DMS53 treated with DMSO at 0.1 percent for 48 hours (cell line): Measurements from ENCODE around the gene PGM1.

Experiments
- DNase-seq: peaks from one replicate; lab custom pipeline; 2025; ENCODE audit not compliant: unreplicated experiment; lab: John Stamatoyannopoulos, UW

PGM1 gene

DNA sequence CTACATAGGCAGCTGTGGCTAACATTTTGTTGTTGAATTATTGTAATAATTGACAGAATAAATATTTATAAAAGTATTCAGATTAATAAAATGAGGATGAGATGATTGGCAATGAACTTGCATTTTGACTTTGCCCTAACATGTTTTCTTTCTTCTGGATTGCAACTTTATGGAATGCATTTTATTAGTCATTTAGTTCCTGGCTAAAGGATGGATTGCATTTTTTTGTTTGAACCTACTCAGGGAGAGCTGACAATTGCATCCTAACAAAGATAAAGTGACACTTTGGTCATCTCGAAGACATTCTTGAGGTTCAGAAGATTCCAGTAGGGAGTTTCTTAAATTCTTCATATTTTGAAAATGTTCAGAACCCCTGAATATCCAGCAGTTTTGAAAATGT lies 37.5 kb downstream of the PGM1 start:
- no peak for DNase-seq

DNA sequence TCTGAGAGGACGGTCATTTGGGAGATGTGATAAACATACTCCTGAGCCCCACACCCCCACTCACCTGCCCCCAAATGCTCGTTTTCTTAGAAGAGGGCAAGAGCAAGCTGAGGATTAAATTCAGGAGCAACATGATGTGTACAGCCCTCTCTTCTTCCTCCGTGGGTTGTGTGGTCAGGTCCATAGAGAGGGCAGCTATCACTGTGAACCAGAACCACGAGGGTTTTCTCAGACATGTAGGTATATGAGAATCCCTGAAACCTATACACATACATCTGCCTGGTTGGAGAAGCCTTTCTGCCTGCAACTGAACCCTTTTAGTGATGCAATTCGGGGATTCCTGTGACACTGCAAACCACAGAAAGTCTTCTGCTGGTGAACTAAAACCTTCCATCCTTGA lies 38.9 kb downstream of the PGM1 start:
- no peak for DNase-seq

DNA sequence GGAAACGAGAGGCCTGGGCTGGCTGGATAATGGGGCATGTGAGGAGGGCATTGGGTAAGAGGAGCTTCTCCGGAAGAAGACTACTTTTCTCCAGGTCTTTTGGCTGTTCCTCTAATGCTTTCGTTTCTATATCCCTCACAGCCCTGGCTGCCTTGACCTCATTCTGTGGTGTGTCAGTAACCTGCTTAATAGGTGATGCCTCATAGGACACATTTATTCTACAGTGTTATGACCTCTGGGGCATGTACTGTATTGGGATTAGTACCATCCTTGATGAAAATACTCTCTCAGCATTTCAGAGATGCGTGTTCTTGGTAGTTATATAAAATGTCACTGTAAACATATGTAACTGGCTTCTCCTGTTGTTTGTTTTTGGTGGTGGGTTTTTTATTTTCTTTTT lies 40.1 kb downstream of the PGM1 start:
- DNase-seq = no peak

DNA sequence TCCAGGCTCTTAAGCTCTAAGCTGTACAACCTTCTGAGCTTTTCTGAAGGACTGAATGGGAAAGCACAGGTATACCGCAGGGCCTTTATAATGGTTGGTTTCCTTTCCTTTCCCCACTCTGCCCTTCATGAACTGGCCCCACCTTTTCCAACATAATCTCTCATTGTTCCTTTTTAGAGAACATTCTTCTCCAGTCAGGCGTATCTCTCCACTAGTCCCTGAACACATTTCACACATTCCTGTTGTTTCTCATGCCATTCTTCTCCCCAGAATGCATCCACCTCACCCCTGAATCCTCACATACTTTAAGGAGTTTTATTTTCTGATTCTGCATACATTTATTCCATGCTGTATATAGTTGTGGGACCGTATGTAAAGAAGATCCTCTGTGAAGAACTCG lies 41.3 kb downstream of the PGM1 start:
- DNase-seq = no peak

DNA sequence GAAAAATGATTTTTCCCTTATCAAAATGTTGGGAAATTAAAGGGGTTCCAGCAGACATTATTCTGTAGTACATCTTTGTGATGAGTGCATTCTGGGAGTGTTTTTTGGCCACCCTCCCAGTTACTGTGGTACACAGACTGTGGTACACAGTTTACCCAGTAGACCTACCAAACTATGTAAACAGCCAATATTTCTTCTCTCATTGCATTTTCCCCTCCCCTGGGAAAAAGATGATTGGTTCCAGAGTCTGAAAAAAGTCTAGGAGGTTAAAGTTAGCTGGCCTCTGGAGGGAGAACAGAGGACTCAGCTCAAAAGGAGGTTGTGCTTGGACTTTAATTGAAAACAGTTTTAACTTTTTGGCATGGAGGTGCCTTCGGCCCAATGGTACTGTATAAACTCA lies 42.5 kb downstream of the PGM1 start:
- DNase-seq = no peak

DNA sequence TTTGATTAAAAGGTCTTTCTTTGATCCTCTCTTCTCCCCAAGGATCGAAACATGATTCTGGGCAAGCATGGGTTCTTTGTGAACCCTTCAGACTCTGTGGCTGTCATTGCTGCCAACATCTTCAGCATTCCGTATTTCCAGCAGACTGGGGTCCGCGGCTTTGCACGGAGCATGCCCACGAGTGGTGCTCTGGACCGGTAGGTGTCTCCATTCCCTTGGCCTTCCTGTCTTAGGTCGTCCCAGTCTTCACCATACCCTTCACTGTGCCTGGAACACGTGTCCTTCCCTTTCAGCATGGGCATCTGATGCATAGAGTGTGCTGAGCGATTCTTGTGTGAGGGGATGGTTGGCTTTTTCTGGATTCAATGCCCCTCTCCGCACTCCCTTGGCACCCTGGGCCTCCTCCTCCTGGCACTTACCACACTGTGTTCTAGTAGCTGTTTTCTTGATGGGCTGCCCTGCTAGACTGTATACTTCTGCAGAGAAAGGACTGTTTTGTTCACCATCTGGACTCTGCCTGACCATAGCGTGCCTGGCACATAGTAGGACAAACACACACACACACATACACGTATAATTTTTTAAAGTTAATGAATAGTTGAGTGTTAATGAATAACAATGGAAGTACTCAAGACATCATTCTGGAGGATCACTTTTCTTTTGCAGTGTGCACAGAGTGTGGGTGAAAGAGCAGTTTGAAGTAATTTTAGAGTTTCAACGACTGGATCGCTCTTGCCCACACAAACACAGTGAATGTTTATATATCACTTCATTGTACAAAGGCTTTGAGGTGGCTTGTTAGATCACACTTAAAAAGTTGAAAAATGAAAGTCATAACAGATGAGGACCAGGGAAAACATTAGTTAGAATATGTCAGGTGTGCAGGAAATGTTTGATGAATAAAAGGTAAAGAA lies 43.2 kb downstream of the PGM1 start:
- DNase-seq = no peak

DNA sequence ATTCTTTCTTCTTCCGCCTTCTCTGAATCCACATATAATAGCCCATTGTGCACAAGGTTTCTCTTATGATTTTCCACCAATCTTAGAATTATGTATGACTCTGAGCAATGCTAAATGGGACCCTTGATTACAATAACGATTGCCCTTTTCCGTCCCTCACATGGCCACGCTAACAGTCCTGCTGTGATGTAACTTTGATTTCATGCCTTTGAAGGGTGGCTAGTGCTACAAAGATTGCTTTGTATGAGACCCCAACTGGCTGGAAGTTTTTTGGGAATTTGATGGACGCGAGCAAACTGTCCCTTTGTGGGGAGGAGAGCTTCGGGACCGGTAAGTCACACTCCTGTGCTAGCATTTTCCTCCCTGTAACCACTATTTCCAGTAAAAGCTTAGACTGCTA lies 45.3 kb downstream of the PGM1 start:
- no peak for DNase-seq

DNA sequence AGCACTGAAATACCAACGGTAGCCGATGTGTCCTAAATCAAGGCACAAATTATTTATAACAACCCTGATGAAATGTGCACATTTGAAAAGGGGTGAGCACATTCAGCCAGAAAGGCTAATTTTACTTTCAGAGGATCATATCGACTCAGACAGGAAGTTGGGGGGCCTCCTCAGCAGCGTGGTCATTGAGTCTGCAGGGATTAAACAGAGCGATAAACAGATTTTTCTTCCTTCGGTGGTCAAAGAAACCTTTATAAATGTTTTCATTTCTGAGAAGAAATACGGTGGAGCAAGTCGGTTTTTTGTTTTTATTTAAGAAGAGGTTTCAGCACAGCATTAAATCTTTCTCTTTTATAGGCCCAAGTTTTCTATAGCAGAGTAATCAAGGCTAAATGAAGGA lies 45.7 kb downstream of the PGM1 start:
- DNase-seq = no peak

DNA sequence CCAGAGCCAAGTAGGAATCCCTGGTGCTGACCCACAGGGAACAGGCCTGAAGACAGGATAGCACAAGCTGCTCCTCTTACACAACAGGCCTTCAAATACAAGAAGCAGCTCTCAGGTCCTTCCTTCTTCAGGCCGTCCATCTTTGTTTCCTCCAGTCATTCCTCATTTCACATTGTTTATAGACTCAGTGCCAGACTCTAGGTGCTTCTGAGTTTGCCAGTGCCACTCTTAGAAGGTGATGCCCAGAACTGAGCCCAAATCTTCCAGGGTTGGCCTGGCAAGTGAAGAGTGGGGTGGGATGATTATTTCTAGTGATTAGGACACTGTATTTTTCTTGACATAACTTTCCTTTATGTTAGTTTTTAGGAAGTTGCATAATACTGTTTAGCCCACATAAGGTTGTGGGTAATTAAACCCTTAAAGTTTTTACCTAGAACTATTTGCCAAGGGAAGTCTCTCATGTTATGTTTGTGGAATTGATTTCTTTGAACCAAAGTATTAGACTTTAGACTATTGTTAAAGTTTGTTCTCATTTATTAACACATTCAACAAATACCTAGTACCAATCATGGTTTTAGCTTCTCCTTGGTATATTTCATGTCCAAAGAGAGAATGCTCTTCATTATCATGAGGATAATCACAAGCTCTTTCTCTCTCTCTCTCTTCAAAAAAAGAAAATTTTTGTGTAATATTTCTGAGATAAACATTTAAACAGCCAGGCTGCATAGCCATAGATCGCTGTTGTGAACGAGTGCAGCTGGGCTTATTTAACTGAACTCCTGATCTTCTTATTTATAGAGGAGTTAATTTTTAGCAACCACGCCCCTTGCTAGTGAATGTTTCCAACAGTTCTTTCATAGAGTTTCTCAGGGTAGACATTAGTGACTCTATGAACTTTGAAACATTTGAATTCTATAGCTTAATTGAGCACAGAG lies 47.7 kb downstream of the PGM1 start:
- no peak for DNase-seq

DNA sequence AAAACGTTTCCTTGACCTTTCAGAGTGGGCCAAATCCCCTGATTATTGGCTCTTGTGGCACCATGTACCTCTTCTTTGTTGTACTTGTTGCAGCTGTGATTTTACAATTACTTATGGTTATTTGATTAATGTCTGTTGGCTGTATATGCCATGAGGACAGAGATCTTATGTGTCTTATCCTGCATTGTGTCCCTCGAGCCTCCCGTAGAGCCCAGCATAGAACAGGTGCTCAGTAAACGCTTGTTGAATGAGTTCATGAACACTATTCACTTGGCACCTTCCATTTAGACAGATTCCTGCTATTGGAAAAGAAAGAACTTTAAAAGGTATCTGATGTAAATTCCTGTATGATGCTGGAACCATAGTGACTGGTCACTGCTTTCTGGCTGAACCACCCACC lies 48.4 kb downstream of the PGM1 start:
- no peak for DNase-seq

DNA sequence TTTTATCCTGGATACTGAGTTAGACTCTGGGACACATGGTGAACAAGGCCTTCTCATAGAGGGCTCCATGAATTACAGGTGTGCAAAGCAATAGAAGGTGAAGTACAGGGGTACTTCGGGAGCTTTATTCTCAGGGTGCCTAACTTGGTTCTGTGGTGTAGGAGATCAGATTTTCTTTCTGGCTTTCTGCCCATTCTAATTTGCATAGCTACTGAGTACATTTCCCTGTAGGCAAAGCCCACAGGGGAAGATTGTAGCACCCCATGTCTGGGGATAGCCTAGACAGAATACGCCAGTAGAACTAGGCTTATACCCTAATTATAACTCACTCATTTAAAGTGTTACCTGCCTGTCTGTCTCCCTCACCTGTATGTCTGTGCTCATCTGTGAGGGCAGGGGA lies 49.7 kb downstream of the PGM1 start:
- DNase-seq = no peak

DNA sequence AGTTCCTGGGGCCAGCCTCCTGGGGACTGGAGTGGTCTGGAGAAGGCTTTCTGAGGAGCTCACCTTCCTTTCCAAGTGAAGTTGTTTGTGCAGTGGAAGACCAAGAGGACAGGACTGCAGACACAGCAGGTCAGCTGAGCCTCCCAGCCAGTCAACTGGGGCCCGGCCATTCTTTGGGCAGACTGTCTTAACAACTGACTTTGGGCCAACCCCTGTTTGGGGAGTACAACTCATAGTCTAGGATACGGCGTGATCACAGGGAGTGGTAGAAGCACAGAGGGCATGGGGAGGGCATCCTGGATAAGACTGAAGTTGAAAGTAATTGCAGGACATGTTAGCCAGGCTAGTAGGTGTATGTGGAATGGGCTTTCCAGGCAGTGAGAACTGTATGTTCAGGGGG lies 50.3 kb downstream of the PGM1 start:
- DNase-seq = no peak

DNA sequence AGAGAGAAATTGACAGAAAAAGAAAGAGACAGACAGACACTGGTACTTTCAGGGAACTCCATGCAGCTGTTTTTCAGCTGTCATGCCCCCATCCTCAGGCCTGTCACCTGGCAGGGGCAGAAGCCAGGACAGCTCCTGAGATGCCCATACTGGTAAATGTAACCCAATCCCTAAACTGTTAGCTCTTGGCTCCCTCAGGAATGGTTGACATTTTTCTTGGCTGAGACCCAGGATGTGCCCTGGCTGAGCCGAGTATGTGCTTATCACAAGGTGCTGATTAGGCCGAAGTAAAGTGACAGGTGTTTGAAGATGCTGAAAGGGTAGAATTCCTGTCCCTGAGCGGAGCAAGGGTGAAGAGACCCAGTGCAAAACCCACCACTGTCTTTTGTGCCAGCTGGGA lies 50.7 kb downstream of the PGM1 start:
- peak; percentile 60 for DNase-seq

DNA sequence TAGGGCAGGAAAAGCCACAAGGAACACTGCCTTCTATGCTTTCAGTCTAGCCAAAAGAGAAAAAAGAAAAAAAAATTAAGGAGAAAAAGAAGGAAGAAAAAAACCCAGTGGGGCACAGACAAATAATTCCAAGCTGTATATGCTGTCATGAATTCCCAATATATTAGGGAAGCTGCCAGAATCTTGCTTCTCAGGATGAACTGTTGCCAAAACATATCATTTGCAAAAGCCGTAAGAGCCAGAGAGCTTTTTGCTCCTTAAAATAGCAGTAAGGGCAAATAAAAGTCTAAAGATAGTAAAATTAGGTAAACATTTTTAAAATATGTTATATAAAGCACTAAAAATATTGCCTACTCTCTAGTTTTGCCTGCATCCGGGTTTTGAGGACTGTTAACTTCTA lies 52.1 kb downstream of the PGM1 start:
- no peak for DNase-seq

DNA sequence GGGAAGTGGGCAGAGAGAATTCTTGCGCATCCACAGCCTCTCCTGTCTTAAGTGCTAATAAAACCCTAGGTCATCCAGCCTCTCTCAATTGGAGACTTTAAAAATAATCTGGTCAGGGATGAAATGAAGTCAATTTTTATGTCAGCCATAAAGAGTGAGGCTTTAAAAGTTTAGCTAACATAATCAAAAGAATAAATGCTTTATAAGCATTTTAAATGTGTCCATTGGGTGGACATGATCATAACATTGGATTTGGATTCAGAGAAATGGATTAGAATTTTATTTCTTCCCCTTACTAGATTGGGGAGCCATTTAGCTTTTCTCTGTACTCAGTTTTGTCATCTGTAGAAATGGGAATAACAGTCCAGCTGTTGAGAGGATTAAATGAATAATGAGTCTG lies 55.5 kb downstream of the PGM1 start:
- no peak for DNase-seq

DNA sequence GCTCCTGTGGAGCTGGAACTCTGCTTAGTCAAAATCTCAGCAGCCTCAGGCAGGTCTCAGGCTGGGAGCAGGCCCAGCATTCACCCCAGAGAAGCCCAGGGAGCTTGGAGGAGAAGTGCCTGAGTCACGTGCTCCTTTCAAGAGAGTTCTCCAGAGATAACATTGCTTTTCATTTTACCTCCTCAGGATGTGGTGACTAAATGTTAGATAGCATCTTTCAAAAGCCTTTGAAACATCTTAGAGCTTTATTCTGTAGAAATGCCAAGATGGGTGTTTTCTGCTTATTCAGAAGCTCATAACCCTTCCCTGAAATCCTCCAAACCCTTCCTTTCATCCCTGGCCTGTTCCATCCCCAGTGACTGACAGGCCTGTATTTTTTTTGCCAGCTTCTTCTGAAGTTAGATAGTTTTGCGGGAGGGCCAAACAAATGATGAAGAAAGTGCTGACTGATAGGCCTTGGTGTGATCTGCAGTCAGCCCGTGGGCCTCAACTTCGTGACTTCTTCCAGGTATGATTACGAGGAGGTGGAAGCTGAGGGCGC lies 58.0 kb downstream of the PGM1 start:
- DNase-seq = no peak

DNA sequence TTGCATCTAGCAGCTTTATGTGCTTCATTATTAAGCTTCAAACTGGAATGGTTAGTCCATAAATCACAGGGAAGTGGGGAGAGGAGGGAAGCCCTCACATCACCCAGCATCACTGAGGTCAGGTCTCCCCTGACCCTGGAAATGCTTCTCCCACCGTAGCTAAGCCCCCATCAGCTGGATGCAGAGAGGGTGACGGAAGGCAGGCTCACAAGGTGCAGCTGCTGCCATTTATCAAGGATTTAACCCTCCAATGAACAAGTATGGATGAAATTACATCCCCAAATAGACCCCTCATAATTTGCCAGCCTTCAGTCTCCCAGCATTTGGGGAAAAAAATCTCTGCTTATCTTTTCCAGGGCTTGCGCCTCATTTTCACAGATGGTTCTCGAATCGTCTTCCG lies 60.8 kb downstream of the PGM1 start:
- DNase-seq = no peak

DNA sequence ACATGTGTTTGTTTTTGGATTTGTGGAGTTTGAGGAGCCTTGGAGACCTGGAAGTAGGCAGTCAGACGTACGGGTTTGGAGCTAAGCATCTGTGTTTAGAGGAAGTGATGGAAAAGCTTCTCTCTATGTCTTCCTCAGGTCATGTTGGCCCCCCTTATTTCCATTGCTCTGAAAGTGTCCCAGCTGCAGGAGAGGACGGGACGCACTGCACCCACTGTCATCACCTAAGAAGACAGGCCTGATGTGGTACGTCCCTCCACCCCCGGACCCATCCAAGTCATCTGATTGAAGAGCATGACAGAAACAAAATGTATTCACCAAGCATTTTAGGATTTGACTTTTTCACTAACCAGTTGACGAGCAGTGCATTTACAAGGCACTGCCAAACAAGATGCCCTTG lies 66.2 kb downstream of the PGM1 start:
- no peak for DNase-seq

DNA sequence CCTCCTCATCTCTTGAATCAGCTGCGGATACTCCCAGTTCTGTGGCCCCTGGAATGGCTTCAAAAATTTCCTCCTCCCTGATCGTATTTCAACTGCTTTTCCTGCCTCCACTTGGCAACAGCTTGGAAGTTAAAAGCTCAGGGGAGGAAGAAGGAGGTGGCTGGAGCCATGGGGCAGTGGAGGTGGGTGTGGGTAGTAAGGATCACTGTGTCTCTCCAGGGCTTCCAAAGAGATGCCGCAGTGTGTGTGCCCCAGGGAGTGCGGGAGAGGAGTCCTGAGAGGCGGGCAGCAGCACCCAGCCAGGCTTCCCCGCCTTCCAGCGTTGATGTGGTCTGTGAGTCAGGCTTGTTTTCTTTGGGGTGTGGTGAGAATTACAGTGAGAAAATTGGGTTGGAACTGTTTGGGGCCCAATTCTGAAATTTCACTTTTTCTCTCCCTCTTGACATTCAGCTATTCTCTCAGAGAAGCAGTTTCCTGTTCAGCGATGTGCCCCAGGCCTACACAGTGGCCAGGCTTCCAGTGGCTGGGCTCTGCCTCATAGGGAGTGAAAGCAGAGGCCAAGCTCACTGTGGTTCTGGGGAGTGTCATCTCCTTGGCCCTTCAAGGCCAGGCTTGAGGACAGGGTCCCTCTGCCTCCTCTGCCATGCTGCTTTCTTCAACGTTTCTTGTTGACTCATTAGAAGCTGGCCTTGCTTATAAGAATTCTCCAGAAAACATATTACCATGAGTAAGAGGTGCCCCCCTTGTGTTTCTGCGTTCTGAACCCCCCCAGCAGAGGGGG lies 69.0 kb downstream of the PGM1 start:
- DNase-seq = no peak

DNA sequence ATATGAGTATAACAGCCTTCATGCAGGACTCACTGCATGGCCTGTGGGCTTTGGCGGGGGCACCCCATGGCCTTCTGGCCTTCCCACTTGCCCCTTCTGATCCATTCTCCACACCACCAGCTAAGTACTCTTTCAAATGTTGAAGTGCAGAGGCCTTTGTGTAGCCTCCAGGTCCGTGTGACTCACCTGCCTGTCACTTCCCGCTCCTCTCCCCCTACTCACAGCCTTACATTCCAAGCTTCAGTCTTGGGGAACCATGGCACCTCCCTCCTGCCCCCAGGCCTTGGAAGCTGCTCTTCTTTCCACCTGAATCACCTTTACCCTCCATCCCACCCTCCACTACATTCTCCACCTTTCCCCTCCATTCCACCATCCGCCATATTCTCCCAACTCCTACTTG lies 69.6 kb downstream of the PGM1 start:
- DNase-seq = peak; percentile 7

DNA sequence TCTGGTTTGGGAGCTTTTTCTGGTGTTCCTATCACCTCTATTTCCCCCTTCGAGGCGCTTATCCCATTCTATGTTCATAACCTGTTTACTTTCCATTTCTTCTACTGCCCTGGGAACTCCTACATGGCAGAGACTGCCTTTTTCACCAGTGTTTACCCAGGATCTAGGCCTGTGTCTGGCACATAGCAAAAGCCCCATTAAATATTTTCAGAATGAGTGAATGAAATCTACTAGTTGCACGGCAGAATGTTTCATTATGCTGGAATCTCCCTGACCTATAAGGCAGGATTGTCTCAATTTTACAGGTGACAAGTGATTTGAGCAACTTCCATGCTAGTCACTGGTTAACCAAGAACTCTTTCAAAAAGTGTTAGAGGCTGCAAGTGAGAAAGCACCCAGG lies 70.1 kb downstream of the PGM1 start:
- no peak for DNase-seq
